Astrocyte of the spinal cord (primary cell): ENCODE results near the gene ACVR2B.
A peak's percentile ranks its signal among the peaks of the same experiment; 100 is the strongest.

Experiments
- DNase-seq: peaks from one replicate; pipeline ENCODE4 v3.0.0; 2011; ENCODE audit warnings: low read depth, low spot score
- H3K4me3 ChIP-seq: 2 replicates; pipeline ENCODE4 v1.5.1; 2011; ENCODE audit warnings: low read depth, mild to moderate bottlenecking, low read length, moderate library complexity
- in situ Hi-C: cut with HindIII; loops from 2 replicates; pipeline ENCODE4 v1.10.0; 2017; ENCODE audit warnings: low sequenced_read_pairs
- TF ChIP-seq, protein P1 (sequence below): IDR thresholded peaks from 2 replicates; pipeline ENCODE4 v1.5.1; 2012; ENCODE audit warnings: low read depth, mild to moderate bottlenecking, low read length, inconsistent platforms

The ACVR2B gene

GRCh38 chr3:38455639-38456430, 2.1 kb downstream of the ACVR2B start:
- peak overlapping the region; percentile 67 for H3K4me3 ChIP-seq
- TF ChIP-seq, protein P1, sequence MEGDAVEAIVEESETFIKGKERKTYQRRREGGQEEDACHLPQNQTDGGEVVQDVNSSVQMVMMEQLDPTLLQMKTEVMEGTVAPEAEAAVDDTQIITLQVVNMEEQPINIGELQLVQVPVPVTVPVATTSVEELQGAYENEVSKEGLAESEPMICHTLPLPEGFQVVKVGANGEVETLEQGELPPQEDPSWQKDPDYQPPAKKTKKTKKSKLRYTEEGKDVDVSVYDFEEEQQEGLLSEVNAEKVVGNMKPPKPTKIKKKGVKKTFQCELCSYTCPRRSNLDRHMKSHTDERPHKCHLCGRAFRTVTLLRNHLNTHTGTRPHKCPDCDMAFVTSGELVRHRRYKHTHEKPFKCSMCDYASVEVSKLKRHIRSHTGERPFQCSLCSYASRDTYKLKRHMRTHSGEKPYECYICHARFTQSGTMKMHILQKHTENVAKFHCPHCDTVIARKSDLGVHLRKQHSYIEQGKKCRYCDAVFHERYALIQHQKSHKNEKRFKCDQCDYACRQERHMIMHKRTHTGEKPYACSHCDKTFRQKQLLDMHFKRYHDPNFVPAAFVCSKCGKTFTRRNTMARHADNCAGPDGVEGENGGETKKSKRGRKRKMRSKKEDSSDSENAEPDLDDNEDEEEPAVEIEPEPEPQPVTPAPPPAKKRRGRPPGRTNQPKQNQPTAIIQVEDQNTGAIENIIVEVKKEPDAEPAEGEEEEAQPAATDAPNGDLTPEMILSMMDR, result no peak
- peak; percentile 30 for DNase-seq
- in situ Hi-C loops, result no loop called here

- peak; percentile 24 for DNase-seq
- no peak overlapping the region for H3K4me3 ChIP-seq
- TF ChIP-seq, protein P1, result no peak
- in situ Hi-C loops, result no loop called here
Observed at GRCh38 chr3:38457111-38458003, 3.7 kb downstream of the ACVR2B start.

DNA sequence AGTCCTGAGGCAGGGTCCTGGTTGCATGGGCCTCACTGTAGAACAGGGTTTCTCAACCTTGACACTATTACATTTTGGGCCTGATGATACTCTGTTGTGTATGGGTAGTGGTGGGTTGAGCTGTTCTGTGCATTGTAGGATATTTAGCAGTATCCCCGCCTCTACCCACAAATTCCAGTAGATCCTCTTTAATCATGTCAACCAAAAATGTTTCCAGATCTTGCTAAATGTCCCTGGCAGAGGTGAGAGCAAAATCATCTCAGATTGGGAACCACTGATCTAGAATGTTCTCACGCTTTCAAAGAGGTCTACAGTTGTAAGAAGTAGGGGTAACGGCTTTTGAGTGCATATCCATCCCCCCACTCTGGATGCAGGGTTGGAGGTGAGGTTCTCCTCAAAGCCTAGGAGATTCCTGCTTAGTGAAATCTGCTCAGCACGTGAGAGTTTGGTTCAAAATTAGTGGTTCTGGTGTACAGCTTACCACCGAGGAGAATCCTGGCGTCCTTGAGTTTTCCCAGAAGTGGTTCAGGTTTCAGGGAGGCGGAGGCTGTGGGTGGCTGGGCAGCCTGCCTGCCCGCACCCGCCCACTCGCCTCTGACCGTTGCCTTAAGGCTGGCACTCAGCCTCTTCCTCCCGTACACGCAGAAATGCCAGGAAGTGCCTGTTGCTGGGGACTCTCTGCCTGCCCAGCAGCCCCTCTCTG, 5.3 kb downstream of the ACVR2B start:
- H3K4me3 ChIP-seq, result no peak overlapping the region
- DNase-seq, result peak; percentile 28
- TF ChIP-seq, protein P1, result no peak
- in situ Hi-C loops, result no loop called here

DNA sequence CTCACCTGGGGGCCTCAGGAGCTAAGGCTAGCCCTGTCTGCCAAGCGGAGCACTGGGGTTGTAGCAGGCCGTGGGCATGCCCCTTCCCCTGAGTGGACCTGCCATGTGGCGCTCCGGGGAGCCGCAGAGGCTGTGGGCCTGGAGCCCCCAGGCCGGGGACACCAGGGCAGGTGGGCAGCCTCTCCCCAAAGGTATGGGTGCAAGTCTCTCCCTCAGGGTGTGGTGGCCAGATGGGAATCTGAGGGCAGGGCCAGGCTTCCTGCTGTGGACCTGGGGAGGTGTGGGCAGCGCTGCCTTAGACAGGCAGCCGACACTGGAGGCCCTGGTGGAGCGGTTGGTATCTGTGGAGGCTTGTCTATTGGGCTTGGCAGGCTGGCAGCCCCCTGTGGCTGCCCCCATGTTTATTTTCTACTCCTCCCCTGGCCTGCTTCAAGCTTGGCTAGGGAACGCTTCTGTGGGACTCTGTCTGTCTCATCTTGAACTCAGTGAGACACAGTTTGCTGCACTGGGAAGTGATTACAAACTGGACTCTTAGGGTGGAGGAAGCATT, 5.9 kb downstream of the ACVR2B start:
- in situ Hi-C loops, result no loop called here
- no peak overlapping the region for H3K4me3 ChIP-seq
- no peak for DNase-seq
- TF ChIP-seq, protein P1, result no peak

GRCh38 chr3:38460377-38461270, 6.9 kb downstream of the ACVR2B start:
- TF ChIP-seq, protein P1, result no peak
- no peak overlapping the region for H3K4me3 ChIP-seq
- in situ Hi-C loops, result no loop called here
- no peak for DNase-seq
